Ureter (tissue), 1 donor: Measurements from ENCODE around the gene PRKCA. TPM values are rescaled to one million over a fixed set of nuclear protein-coding genes. Genes with fewer than 3 reads are reported as not detected.

Source experiments
- DNase-seq: peaks from one replicate; pipeline ENCODE4 v3.0.0-alpha.2; 2020; ENCODE audit warnings: low spot score
- total RNA-seq: library from RNA; stranded (reverse); gene quantifications from one replicate; pipeline ENCODE4 v1.2.4, GENCODE V29; 2023
- donor health status: DM: yes; HTN: yes; CAD: no.

Gene PRKCA
- total RNA-seq, 1 donor from 2014 or later = 58.1 TPM

DNA sequence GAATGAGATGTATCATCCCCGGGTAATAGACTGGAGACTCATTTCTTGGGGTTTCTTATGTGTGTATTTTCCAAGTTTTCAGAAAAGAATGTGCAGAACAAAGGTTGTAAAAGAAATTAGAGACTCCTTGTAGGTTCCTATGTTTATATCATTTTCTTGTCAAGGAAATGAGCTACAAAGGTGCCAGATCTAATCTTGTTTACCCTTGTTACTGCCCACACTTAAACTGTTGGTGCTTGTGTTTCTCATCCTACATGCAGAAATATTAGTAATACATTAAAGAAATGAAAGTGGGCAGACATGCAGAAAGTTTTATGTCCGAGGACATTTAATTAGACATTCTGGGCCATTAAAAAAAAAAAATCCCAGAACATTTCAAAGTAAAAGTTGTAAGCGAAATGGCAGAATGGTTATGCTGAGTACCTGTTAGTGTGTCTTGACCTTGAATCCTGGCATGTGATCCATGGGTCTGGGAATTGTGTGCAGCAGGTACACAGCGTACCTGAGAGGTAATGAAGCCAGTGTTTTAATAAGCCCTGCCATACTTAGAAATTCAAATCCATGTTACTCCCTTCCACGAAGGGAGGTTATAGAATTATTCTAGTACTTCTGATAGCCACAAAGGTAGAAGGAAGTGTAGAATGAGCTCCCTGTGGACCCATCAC, 469.9 kb downstream of the PRKCA start:
- no peak for DNase-seq

- DNase-seq = no peak
Measured at GRCh38 chr17:66775271-66775670, 472.9 kb downstream of the PRKCA start.

DNA sequence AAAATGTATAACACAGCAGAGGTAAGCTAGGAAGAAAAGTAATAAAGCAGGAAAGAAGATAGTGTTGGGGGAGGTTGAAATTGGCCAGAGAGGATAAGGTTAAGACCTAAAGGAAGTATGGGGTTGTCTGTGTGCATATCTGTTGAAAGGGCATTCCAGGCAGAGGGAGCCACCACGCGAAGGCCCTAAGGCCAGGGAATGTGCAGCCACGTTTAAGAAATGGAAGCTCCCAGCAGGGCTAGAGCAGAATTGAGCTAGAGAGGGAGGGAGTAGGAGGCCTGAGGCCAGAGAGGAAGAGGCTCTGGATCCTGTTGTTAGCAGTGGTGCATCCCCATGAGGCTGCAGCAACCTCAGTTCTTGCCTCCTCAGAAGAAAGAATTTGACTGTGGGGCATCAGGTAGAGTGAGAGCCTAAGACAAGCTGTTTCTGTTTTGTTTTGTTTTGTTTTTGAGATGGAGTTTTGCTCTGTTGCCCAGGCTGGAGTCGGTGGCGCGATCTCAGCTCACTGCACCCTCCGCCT, 473.5 kb downstream of the PRKCA start:
- DNase-seq = no peak

GRCh38 chr17:66776999-66777688, 474.7 kb downstream of the PRKCA start:
- no peak for DNase-seq

- no peak for DNase-seq
Measured at GRCh38 chr17:66777689-66778225, 475.3 kb downstream of the PRKCA start.

DNA sequence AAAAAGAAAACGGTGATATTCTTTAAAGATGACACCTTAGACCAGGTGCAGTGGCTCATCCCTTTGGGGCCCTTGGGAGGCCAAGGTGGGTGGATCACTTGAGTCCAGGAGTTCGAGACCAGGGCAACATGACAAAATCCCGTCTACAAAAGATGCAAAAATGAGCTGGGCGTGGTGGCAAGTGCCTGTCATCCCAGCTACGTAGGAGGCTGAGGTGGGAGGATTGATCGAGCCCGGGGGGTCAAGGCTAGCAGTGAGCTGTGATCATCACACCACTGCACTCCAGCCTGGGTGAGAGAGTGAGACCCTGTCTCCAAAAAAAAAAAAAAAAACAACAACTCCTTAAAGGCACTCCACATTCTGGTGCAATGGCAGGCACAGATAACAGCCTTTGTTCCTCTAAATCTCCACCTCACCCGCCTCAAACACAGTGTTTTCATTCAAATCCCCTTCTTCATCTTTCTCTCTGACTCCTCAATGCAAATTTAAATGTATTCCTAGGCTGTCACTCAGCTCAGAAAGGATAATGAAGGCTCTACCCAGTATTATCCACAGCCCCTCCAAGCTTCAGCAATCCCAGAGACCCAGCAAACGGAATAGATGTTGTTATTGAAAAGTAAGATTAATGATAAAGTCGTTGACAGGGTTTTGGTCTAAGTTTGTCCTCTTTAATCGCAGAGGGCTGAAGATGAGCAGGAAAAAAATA, 476.3 kb downstream of the PRKCA start:
- DNase-seq = no peak

GRCh38 chr17:66779237-66779606, 476.8 kb downstream of the PRKCA start:
- DNase-seq = no peak

GRCh38 chr17:66781135-66781534, 478.7 kb downstream of the PRKCA start:
- DNase-seq = no peak

DNA sequence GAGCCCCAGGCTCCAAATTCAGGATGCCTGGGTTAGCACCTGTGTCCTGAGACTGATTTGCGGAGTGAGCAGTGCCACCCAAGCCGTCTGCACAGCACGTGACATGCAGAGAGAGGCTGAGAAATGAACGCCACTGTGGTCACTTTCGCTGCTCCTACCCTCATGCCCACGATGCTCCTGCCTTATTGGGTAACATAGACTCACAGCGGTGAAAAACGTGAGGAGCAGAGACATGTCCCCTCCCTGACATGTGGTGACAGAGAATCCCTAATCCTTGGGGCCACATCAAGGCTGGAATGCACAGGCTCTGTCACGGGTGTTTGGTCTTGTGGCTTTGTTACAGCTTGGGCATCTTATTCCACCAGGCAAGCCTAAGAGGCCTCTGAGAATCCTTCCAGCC, 480.4 kb downstream of the PRKCA start:
- DNase-seq = no peak

DNA sequence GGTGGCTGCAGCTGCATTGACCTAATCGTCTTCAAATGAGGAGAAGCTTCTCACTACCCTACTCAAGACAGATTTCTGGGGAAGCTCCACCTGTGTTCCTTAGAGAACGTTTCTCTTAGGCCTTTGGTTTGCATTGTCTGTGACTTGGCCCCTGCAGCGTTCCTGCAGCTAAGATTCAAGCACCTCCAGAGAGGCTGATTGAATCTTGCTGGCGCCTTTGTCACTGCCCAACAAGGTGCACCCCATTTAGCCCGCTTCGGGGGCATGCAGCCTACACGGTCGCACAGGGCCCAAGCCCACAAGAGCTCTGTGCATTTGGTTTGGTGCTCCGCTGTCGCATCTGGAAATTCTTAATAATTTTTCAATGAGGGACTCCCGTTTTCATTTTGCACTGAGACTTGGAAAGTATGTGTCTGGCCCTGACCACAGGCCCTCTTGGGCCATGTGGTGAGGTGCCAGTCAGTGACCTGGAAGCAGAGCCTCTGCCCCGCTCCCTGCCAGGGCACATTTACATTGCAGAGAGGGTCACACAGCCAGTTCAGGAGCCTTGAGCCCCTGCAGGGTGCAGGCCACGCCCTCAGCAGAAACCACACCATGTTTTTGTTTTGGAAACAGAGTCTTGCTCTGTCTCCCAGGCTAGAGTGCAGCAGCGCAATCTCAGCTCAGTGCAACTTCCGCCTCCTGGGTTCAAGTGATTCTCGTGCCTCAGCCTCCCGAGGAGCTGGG, 481.4 kb downstream of the PRKCA start:
- DNase-seq = no peak

DNA sequence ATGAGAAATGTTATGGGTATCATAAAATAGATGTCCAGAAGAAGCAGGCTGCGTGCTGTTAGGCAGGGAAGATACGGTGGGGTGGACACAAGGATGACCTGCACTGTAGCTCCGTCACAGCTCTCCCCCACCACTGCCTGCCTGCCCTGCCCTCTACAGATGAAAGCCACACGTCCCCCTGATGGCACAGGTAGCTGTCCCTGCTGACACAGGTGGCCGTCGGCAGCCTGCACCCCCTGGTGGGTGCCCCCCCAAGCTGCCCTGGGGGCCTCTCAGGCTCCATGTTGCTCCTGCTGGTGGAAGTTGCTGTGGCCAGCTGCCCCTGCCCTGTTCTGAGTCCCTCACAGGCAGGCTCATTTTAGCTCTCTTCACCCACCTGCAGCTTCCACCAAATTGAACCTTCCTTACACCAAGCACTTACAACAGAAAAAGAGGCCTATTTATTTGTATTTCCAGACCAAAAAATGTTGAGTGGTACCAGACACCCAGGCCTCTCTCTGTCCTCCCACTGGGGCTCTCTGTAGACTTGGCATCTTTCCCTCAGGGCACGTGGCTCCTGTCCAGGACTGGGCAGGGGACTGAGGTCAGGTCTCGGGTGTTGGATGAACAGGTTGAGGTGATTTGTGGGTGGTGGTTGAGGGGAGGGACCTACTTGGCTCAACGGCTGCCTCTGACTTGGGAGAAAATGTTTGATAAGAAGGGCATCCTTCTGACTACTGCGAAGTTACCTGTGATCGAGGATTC, 482.4 kb downstream of the PRKCA start:
- DNase-seq = no peak

DNA sequence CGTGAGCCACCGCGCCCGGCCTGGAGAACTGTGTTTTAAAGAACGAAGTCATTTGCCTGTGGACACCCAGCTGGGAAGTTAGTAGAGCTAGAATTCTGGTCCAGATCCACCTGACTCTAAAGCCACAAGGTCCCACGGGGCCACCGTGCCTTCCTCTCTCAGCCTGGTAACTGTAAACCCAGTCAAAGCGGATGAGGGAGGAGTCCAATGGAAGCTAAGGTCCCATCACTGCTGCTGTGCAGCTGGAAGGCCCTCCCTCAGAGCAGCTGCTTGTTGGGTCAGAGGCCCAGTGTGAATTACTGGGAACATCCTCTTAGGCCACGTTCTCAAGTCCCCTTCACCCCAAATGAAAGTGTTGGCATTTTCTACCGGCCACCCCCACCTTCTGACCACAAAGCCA, 483.7 kb downstream of the PRKCA start:
- DNase-seq = no peak

DNA sequence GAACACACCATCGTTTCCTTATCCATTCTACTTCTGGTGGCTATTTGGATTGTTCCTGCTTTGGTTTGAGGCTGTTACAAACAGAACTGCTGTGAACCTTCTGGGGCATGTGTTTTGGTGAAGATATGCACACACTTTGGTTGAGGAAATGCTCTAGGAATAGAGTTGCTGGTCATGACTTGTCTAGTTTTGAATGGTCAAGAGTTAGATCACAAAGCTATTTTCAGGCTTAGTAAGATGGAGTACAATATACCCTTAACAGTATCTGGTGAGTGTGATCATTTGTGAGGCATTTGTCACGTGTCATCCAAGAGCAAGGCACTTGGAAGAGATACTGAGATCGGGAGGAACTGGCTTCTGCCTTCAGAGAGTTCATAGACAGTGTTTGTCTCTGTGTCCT, 485.5 kb downstream of the PRKCA start:
- no peak for DNase-seq

DNA sequence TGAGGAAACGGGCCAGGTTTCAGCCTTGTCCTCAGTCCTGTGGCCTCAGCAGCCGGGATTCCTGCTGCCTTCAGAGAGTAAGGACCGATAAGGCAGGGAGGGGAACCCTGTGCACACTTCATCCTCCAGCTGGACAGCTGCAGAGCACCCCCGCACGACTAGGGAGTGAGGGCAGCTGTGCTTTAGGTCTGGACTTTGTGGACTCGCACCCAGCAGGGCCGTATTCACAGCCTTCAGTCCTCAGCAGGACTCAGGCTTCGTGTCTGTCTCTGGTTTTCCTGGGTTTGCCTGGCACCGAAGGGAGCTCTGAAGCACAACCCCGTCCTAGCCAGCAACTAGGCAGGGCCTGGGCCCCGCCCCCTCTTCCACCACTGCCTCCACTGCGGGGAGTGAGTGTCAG, 486.7 kb downstream of the PRKCA start:
- DNase-seq = no peak

DNA sequence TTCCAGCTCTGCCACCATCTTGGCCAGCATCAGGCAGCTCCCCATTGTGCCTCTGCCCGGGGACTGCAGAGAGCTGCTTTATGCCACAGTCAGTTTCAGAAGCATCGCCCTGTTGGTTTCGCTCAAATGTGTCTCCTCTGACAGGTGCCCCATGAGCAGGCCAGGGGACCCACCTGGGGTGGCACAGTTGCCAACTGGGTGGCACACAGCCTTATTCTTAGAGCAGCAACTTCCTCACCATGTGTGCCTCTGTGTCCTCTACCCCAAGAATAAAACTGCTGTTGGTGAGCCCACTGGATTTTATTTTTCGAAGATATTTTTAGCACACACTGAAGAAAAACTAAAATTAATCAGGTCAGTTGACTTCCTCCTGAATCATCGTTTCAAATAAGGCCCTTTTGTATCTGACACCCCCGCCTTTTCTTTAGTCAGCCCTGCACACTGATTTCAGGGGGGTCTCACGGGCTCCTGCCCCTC, 487.6 kb downstream of the PRKCA start:
- no peak for DNase-seq

- no peak for DNase-seq
Measured at GRCh38 chr17:66790501-66791061, 488.2 kb downstream of the PRKCA start.

DNA sequence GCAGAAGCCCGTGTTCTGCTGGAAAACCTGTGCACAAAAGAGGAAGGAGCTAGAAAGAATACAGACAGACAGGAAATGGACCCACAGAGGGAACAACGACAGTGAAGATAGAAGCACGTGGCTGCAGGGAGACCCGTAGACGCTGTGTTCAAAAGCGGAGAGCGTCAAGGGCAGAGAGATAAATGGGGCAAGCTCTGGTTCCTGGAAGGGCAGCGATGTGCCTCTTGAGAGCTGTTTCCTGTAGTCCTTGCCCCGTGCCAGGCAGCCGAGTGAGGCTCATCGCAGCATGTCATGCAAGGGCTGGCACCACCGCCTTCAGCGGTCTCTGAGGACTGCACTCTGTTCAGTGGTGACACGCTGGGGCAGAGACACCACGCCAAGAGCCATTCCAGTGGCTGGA, 488.9 kb downstream of the PRKCA start:
- DNase-seq = no peak

DNA sequence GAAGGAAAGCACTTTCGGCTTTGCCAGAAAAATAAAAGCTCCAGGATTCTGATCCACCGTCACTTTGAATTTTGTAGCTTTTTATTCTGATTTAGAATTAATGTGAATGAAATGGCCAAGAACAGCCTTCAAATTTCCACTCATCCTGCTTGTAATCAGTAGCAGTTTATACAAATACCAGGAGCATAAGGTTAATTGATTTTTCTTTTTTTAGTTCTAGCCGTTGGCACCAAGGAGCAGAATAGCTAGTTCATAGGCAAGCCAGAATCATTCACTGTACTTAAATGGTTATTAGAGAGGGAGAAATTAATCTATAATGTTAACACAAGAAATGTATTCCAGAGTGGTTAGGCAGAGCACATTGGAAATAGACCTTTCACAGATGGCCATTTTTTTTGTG, 491.4 kb downstream of the PRKCA start:
- no peak for DNase-seq

DNA sequence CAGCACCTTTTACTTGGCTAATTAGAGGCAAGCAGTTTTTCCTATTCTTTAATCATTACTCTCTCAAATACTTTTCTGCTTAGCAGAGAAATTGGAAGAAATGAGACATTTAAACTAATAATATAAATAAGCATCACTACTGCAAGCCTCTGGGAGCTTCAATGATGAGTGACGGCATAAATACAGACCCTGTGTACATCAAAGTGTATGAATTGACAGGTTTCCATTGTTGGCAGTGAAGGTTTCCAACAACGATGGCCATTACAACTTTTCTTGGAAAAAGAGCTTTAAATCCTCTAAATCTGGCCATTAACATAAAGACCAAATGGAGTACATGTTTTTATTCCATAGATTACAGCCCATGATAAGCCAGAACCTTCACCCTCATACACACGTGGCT, 493.1 kb downstream of the PRKCA start:
- DNase-seq = no peak

DNA sequence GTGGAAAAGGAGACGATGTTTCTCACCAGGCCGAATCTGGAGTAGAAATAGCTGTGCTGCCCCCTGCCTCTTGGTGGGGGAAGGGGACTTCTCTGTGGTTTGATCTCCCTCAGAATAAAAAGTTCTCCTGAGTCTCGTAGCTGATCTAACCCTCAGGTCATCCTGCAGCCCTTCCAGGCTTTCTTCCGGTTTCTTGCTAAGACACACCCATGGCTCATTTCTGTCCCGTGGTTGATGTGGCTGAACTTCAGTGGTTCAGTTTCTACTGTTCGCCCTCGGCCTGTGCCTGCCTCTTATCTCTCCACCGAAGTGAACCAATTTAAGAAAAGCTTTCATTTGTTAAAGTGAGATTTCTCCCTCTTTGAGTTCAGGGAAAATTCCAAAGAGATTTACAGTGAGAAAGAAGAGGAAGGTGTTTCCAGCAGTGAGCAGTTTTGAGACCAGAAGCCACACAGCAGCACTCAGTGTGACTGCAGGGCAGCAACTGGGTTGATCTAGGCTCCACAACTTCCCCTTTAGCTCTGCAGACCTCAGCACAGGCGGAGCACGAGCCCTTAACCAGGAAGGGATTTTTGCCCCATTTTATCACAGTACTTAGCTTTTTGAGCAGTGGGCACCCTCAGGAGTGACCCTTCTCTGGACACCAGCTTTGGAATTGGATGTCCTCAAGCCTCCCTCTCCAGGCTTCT, 497.6 kb downstream of the PRKCA start:
- DNase-seq = no peak
